ENCODE data around the gene OTUB1.

DNA sequence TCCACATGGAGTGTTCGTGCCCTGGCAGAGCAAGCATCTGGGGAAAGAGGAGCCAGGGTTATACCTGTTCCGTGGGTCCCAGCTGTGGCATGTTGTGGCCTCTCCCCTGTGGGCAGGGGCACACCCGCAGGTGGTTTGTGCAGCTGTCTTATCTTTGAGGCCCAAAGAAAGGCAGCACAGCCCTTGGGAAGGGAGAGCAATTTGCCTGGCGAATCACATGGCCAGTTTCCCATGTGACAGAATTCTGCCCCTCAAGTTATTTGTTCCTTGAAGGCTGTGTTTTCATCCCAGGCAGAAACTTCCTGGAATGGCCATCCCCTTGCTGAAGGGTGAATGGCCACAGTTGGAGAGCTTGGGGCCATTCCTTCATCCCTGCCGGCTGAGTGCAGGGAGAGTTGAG lies 28.2 kb upstream of the OTUB1 start:
- no peak for TF ChIP-seq CHD4 (IDR thresholded peaks at IDR 0.05; ENCODE audit: borderline replicate concordance, low read length)
- TF ChIP-seq KDM5B (CRISPR knock-in tag; IDR thresholded peaks at IDR 0.05; ENCODE audit: borderline replicate concordance) = no peak
- TF ChIP-seq, protein P1, sequence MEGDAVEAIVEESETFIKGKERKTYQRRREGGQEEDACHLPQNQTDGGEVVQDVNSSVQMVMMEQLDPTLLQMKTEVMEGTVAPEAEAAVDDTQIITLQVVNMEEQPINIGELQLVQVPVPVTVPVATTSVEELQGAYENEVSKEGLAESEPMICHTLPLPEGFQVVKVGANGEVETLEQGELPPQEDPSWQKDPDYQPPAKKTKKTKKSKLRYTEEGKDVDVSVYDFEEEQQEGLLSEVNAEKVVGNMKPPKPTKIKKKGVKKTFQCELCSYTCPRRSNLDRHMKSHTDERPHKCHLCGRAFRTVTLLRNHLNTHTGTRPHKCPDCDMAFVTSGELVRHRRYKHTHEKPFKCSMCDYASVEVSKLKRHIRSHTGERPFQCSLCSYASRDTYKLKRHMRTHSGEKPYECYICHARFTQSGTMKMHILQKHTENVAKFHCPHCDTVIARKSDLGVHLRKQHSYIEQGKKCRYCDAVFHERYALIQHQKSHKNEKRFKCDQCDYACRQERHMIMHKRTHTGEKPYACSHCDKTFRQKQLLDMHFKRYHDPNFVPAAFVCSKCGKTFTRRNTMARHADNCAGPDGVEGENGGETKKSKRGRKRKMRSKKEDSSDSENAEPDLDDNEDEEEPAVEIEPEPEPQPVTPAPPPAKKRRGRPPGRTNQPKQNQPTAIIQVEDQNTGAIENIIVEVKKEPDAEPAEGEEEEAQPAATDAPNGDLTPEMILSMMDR (CRISPR knock-in tag; IDR thresholded peaks at IDR 0.05) = no peak
- no peak for TF ChIP-seq ZFP1 (CRISPR knock-in tag; IDR thresholded peaks at IDR 0.05)
